Transverse colon (tissue), 3 donors: ENCODE data around the gene ZNF496.
"Not testable (repeated sequence)": the region's sequence is repeated elsewhere in the genome, so short reads cannot be mapped to it uniquely, and the experiment has no call there.

Source experiments
- EP300 ChIP-seq: sonication (generic); formaldehyde crosslinking; IDR thresholded peaks from one replicate; pipeline ENCODE4 v1.6.1; 2017; ENCODE audit warnings: antibody characterized with exemption, low read depth
- TF ChIP-seq, protein P1 (sequence below), 5 experiments: fragments of 200-600 bp in 3 of 5; fragments of 450-650 bp in 2 of 5; sonication (generic) in 3 of 5; IDR thresholded peaks; 1 replicate in 2 of 5; 2 replicates in 3 of 5; pipeline ENCODE4 v1.5.1; 2016 to 2017; ENCODE audit warnings: antibody characterized with exemption in 5 of 5, inconsistent platforms in 3 of 5, mild to moderate bottlenecking in 2 of 5, moderate library complexity in 1 of 5

- TF ChIP-seq EP300, result not testable (repeated sequence)
- TF ChIP-seq, protein P1, sequence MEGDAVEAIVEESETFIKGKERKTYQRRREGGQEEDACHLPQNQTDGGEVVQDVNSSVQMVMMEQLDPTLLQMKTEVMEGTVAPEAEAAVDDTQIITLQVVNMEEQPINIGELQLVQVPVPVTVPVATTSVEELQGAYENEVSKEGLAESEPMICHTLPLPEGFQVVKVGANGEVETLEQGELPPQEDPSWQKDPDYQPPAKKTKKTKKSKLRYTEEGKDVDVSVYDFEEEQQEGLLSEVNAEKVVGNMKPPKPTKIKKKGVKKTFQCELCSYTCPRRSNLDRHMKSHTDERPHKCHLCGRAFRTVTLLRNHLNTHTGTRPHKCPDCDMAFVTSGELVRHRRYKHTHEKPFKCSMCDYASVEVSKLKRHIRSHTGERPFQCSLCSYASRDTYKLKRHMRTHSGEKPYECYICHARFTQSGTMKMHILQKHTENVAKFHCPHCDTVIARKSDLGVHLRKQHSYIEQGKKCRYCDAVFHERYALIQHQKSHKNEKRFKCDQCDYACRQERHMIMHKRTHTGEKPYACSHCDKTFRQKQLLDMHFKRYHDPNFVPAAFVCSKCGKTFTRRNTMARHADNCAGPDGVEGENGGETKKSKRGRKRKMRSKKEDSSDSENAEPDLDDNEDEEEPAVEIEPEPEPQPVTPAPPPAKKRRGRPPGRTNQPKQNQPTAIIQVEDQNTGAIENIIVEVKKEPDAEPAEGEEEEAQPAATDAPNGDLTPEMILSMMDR (IDR thresholded peaks at IDR 0.05), result not testable (repeated sequence)
Observed at GRCh38 chr1:247366345-247366744, 34.7 kb upstream of the ZNF496 start.
